ENCODE measurements around the gene ELAVL4. TPM values are rescaled to one million over a fixed set of nuclear protein-coding genes. Genes with fewer than 3 reads are reported as not detected.

ELAVL4 gene
- total RNA-seq, 3 donors from 2014 or later (not counting 1 experiment from before 2014, with no cell fraction given) = not detected

DNA sequence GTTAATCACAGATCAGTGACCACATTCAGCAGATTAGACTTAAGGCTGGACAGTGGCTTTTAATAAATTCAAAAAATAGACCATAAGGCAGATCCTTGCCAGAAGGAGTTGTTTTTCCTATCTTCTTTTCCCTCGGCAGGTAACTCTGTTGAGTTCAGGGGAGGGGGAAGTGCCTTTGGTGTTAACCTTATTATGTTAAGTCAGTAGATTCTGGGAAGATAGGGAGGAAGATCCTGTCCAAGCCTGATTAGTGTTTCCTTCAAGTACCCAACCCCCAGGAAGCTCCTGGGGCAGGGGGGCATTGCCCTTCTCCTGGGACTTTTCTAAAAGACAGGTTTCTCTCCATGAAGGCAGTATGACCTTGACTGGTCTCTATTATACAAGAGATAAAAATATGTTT is 87.4 kb downstream of the ELAVL4 start:
- no peaks in the 10 kb centered on the region for H3K4me1 ChIP-seq (ENCODE audit: control insufficient read depth, insufficient read depth, low read length)
- no peaks in the 10 kb centered on the region for H3K36me3 ChIP-seq (ENCODE audit: control insufficient read depth, insufficient read depth, low read length)
- ATAC-seq (no peak), DNase-seq (no peak)
- H3K9me3 ChIP-seq (ENCODE audit: control insufficient read depth, insufficient read depth, low read length) = no peaks in the 10 kb centered on the region
- TF ChIP-seq, protein P1, sequence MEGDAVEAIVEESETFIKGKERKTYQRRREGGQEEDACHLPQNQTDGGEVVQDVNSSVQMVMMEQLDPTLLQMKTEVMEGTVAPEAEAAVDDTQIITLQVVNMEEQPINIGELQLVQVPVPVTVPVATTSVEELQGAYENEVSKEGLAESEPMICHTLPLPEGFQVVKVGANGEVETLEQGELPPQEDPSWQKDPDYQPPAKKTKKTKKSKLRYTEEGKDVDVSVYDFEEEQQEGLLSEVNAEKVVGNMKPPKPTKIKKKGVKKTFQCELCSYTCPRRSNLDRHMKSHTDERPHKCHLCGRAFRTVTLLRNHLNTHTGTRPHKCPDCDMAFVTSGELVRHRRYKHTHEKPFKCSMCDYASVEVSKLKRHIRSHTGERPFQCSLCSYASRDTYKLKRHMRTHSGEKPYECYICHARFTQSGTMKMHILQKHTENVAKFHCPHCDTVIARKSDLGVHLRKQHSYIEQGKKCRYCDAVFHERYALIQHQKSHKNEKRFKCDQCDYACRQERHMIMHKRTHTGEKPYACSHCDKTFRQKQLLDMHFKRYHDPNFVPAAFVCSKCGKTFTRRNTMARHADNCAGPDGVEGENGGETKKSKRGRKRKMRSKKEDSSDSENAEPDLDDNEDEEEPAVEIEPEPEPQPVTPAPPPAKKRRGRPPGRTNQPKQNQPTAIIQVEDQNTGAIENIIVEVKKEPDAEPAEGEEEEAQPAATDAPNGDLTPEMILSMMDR (IDR thresholded peaks at IDR 0.05) = no peak
- WGBS (ENCODE audit: insufficient coverage) = no CpG with 5 or more reads among the region's 1 CpG
- no peak overlapping the region for H3K27ac ChIP-seq (ENCODE audit: low read length)
- H3K4me1 Mint-ChIP-seq = no peaks in the 10 kb centered on the region
- H3K27me3 Mint-ChIP-seq (ENCODE audit: low read depth in 2 of 2) = peaks cover 8 to 9% of the 10 kb centered on the region in 2 donors
- H3K4me3 ChIP-seq (ENCODE audit: low read length) = no peak overlapping the region
- H3K36me3 Mint-ChIP-seq = no peaks in the 10 kb centered on the region
- intact Hi-C loops (cut with micrococcal nuclease) = no loop called here
- no peak overlapping the region for H3K27ac Mint-ChIP-seq
- no peaks in the 10 kb centered on the region for H3K27me3 ChIP-seq (ENCODE audit: control insufficient read depth, insufficient read depth, low read length)
- no peaks in the 10 kb centered on the region for H3K9me3 Mint-ChIP-seq
- no peak overlapping the region for H3K4me3 Mint-ChIP-seq

- 88% methylated on average over 2 of the region's 3 CpGs for WGBS (ENCODE audit: insufficient coverage)
- H3K36me3 Mint-ChIP-seq = no peaks in the 10 kb centered on the region
- TF ChIP-seq, protein P1 (IDR thresholded peaks at IDR 0.05) = no peak
- H3K27me3 Mint-ChIP-seq (ENCODE audit: low read depth in 2 of 2) = peaks cover 8 to 9% of the 10 kb centered on the region in 2 donors
- Histone ChIP-seq H3K27me3 (ENCODE audit: control insufficient read depth, insufficient read depth, low read length) (no peaks in the 10 kb centered on the region), H3K9me3 (ENCODE audit: control insufficient read depth, insufficient read depth, low read length) (no peaks in the 10 kb centered on the region), H3K27ac (ENCODE audit: low read length) (no peak overlapping the region), H3K4me1 (ENCODE audit: control insufficient read depth, insufficient read depth, low read length) (no peaks in the 10 kb centered on the region), H3K36me3 (ENCODE audit: control insufficient read depth, insufficient read depth, low read length) (no peaks in the 10 kb centered on the region), H3K4me3 (ENCODE audit: low read length) (no peak overlapping the region)
- no peak overlapping the region for H3K4me3 Mint-ChIP-seq
- DNase-seq (no peak), ATAC-seq (no peak)
- no peak overlapping the region for H3K27ac Mint-ChIP-seq
- H3K4me1 Mint-ChIP-seq = no peaks in the 10 kb centered on the region
- intact Hi-C loops (cut with micrococcal nuclease) = no loop called here
- no peaks in the 10 kb centered on the region for H3K9me3 Mint-ChIP-seq
Measured at GRCh38 chr1:50197216-50197615, 88.5 kb downstream of the ELAVL4 start.

DNA sequence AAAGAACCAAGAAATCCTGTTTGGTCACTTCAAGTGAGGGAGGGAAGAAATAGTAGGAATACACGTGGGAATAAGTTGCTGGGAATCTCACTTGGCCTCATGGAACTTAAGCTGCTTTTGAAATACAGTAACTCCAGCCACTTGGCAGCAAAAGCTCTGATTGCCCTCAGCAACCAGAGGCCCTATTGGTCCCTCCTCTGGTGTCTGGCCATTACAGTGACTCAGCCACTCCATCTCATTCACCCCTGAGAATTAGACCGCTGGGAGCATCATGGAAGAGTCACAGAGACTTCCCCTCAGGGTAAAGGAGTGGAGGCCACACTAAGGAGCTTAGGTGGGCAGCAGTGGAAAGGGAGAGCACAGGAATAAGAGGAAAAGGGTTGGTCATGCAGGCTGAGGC is 99.6 kb downstream of the ELAVL4 start:
- no peaks in the 10 kb centered on the region for H3K9me3 Mint-ChIP-seq
- no peak overlapping the region for H3K27ac ChIP-seq (ENCODE audit: low read length)
- ATAC-seq (no peak), DNase-seq (no peak)
- H3K27me3 ChIP-seq (ENCODE audit: control insufficient read depth, insufficient read depth, low read length) = no peaks in the 10 kb centered on the region
- no peak overlapping the region for H3K27ac Mint-ChIP-seq
- intact Hi-C loops (cut with micrococcal nuclease) = no loop called here
- TF ChIP-seq, protein P1 (IDR thresholded peaks at IDR 0.05) = no peak
- H3K4me1 ChIP-seq (ENCODE audit: control insufficient read depth, insufficient read depth, low read length) = no peaks in the 10 kb centered on the region
- H3K4me3 Mint-ChIP-seq = no peak overlapping the region
- H3K4me1 Mint-ChIP-seq = no peaks in the 10 kb centered on the region
- no peaks in the 10 kb centered on the region for H3K36me3 Mint-ChIP-seq
- no peaks in the 10 kb centered on the region for H3K36me3 ChIP-seq (ENCODE audit: control insufficient read depth, insufficient read depth, low read length)
- no peaks in the 10 kb centered on the region for H3K9me3 ChIP-seq (ENCODE audit: control insufficient read depth, insufficient read depth, low read length)
- WGBS (ENCODE audit: insufficient coverage) = 78% methylated on average over 2 of the region's 2 CpGs
- no peak overlapping the region for H3K4me3 ChIP-seq (ENCODE audit: low read length)
- peaks cover 3 to 20% of the 10 kb centered on the region in 2 donors for H3K27me3 Mint-ChIP-seq (ENCODE audit: low read depth in 2 of 2)

- TF ChIP-seq, protein P1 (IDR thresholded peaks at IDR 0.05) = no peak
- no peaks in the 10 kb centered on the region for H3K4me1 ChIP-seq (ENCODE audit: control insufficient read depth, insufficient read depth, low read length)
- 20% methylated on average over 1 of the region's 1 CpG for WGBS (ENCODE audit: insufficient coverage)
- DNase-seq (no peak), ATAC-seq (no peak)
- H3K4me1 Mint-ChIP-seq = no peaks in the 10 kb centered on the region
- no peak overlapping the region for H3K4me3 Mint-ChIP-seq
- H3K9me3 ChIP-seq (ENCODE audit: control insufficient read depth, insufficient read depth, low read length) = no peaks in the 10 kb centered on the region
- H3K27me3 Mint-ChIP-seq (ENCODE audit: low read depth in 2 of 2) = peaks cover 3 to 20% of the 10 kb centered on the region in 2 donors
- H3K27me3 ChIP-seq (ENCODE audit: control insufficient read depth, insufficient read depth, low read length) = no peaks in the 10 kb centered on the region
- no peak overlapping the region for H3K4me3 ChIP-seq (ENCODE audit: low read length)
- no peak overlapping the region for H3K27ac Mint-ChIP-seq
- H3K27ac ChIP-seq (ENCODE audit: low read length) = no peak overlapping the region
- H3K9me3 Mint-ChIP-seq = no peaks in the 10 kb centered on the region
- intact Hi-C loops (cut with micrococcal nuclease) = no loop called here
- H3K36me3 ChIP-seq (ENCODE audit: control insufficient read depth, insufficient read depth, low read length) = no peaks in the 10 kb centered on the region
- no peaks in the 10 kb centered on the region for H3K36me3 Mint-ChIP-seq
Measured at GRCh38 chr1:50208756-50209155, 100.0 kb downstream of the ELAVL4 start.
